Measurements from ENCODE around the gene CLCN2.

Gene CLCN2

GRCh38 chr3:184380627-184381260 is 19.3 kb upstream of the CLCN2 start:
- DNase-seq (ENCODE audit: low read depth, low spot score), result no peak

- no peak for DNase-seq (ENCODE audit: low read depth, low spot score)
Observed at GRCh38 chr3:184380185-184380626, 18.8 kb upstream of the CLCN2 start.

GRCh38 chr3:184379358-184380184 is 18.2 kb upstream of the CLCN2 start, which contains the start of gene CHRD:
Gene CHRD (plus strand): TSS chr3:184380054. CDS start chr3:184380319, 265 bp downstream.
- no peak for DNase-seq (ENCODE audit: low read depth, low spot score)

GRCh38 chr3:184378651-184379357 is 17.4 kb upstream of the CLCN2 start:
- DNase-seq (ENCODE audit: low read depth, low spot score), result no peak

- DNase-seq (ENCODE audit: low read depth, low spot score), result no peak
Observed at GRCh38 chr3:184377882-184378445, 16.6 kb upstream of the CLCN2 start, which contains the start of gene THPO. Gene THPO (minus strand): TSS chr3:184378207. CDS start chr3:184376259, 1,948 bp downstream.

- DNase-seq (ENCODE audit: low read depth, low spot score), result no peak
Observed at GRCh38 chr3:184377374-184377773, 16.0 kb upstream of the CLCN2 start.

- DNase-seq (ENCODE audit: low read depth, low spot score), result no peak
Observed at GRCh38 chr3:184375747-184376461, 14.5 kb upstream of the CLCN2 start.

GRCh38 chr3:184373422-184373821 is 12.0 kb upstream of the CLCN2 start:
- DNase-seq (ENCODE audit: low read depth, low spot score), result no peak

GRCh38 chr3:184372911-184373310 is 11.5 kb upstream of the CLCN2 start:
- DNase-seq (ENCODE audit: low read depth, low spot score), result no peak

GRCh38 chr3:184372296-184372821 is 11.0 kb upstream of the CLCN2 start:
- DNase-seq (ENCODE audit: low read depth, low spot score), result no peak

GRCh38 chr3:184371570-184372018 is 10.2 kb upstream of the CLCN2 start:
- peak; percentile 82 for DNase-seq (ENCODE audit: low read depth, low spot score)

- DNase-seq (ENCODE audit: low read depth, low spot score), result no peak
Observed at GRCh38 chr3:184368586-184369183, 7.3 kb upstream of the CLCN2 start.

GRCh38 chr3:184368116-184368515 is 6.7 kb upstream of the CLCN2 start:
- no peak for DNase-seq (ENCODE audit: low read depth, low spot score)

GRCh38 chr3:184366619-184367289 is 5.3 kb upstream of the CLCN2 start:
- DNase-seq (ENCODE audit: low read depth, low spot score), result no peak

GRCh38 chr3:184362668-184363546 is 1.5 kb upstream of the CLCN2 start:
- peak; percentile 93 for DNase-seq (ENCODE audit: low read depth, low spot score)

GRCh38 chr3:184361932-184362667 is 695 bp upstream of the CLCN2 start:
- DNase-seq (ENCODE audit: low read depth, low spot score), result no peak

GRCh38 chr3:184360929-184361531 is 375 bp downstream of the CLCN2 start:
- DNase-seq (ENCODE audit: low read depth, low spot score), result no peak

Data from iPS DF 19.7 (cell line).